HG03139 (cell line): ENCODE measurements around the gene PRAMEF1.
"Not testable (repeated sequence)": the region's sequence is repeated elsewhere in the genome, so short reads cannot be mapped to it uniquely, and the experiment has no call there.

Experiments
- ATAC-seq: cut with Tn5 transposase; IDR thresholded peaks from one replicate; pipeline ENCODE4 v1.9.1; 2021; ENCODE audit not compliant: unreplicated experiment

The PRAMEF1 gene, protein sequence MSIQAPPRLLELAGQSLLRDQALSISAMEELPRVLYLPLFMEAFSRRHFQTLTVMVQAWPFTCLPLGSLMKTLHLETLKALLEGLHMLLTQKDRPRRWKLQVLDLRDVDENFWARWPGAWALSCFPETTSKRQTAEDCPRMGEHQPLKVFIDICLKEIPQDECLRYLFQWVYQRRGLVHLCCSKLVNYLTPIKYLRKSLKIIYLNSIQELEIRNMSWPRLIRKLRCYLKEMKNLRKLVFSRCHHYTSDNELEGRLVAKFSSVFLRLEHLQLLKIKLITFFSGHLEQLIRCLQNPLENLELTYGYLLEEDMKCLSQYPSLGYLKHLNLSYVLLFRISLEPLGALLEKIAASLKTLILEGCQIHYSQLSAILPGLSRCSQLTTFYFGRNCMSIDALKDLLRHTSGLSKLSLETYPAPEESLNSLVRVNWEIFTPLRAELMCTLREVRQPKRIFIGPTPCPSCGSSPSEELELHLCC

DNA sequence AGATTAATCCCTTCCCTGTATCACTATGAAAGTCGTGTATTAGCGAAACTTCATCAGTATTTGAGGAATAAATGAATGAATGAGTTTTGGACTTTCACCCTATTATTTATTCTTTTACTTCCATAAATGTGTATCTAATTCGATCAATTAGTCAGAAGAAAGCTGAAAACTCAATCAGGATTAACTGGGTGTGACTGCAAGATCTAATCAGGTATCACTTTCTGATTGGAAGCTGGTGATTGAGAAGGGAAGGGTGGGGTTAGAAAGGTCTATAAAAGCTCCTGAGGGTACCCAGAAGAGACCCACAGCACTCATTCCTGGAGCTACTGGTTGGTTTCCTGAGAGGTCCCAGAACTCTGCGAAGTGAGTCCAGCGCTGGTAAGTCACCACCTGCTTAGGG is at the start of gene PRAMEF1:
Gene PRAMEF1, plus strand, starts transcription at position 301 of the 400 bp plus-strand sequence. CDS start 1,831 bp downstream, outside the sequence.
- not testable (repeated sequence) for ATAC-seq

DNA sequence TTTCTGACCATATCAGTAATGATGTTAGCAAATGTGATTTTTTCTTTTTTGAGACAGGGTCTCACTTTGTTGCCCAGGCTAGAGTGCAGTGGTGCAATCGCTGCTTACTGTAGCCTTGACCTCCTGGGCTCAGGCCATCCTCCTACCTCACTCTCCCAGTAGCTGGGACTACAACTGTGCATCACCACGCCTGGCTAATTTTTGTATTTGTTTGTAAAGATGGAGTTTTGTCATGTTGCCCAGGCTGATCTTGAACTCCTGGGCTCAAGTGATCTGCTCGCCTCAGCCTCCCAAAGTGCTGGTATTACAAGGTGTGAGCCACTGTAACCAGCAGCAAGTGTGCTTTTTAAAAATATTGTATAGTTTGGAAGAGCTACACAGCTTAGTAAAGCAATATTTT is 49.3 kb upstream of the PRAMEF1 start:
- ATAC-seq = no peak

DNA sequence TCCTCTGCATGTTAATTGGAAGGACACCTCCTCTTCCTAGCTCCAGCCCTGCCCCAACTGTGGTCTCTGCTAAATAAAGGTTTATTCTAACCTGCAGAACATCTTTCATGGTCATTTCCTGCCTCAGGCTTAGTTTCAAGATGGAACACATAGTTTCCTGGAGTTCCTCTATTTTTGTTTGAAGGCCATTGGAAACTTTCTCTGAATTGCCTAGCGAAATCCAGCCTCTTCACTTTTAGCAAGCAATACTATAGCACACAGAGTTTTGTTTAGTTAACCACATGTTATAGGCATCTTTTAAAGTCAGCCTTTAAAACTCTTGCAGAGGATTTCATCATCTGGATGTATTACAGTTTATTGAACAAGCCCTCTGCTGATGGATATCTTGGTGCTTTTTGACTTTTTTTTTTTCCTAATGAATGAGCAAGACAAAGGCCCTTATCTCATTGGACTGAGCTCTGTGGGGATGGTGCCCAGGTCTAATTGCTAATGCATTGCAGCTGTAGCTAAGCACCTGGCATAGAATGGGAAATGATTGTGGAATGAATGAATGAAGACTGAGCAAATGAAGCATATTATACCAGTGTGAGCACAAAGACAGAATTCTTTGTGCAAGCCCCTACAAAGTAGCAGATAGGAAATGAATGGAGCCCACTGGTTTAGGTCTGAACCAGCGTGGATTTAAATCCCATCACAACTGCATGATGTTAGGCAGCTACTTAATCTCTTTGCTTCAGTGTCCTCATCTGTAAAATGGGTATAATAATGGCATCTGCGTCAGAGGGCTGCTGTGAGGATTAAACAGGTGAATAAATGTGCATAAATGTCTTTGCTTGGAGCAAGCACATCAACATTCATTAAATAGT is 45.8 kb upstream of the PRAMEF1 start:
- no peak for ATAC-seq

DNA sequence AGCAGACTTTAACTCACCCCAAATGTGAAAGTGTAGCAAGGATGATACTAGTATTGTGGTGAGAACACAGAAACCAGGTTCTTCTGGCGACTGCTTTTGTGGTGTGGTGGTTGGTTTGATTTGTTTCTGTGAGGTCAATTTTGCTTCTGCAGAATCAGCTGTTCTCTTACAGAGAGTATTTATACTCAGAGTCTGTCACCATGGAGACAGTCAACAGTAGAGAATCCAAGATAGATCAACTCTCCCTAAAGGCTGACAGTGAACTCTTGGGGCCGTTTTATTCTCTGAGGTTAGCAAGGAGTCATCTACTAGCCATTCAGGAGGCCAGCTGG is 45.2 kb upstream of the PRAMEF1 start, which contains the start of gene CFAP107:
Gene CFAP107, plus strand, starts transcription at position 209 of the 332 bp plus-strand sequence. CDS start 231 bp downstream, outside the sequence.
- ATAC-seq = no peak

DNA sequence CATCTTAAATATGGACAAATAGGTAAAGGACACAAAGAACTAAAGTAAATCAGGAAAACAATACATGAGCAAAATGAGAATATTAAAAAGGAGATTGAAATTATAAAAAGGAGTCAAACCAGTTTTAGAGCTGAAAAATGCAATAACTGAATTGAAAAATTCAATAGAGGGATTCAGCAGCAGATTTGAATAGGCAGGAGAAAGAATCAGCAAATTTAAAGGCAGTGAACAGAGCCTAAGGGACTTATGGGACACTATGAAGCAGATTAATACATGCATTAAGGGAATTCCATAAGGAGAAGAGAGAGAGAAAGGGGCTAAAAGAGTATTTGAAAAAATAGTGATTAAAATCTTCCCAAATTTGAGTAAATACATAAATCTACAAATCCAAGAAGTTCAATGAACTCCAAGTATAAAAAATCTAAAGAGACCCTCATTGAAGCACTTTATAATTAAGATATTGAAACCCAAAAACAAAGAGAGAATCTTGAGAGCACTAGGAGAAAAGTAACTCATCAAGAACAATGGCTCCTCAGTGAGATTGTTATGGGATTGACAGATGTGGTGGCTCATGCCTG is 42.3 kb upstream of the PRAMEF1 start:
- no peak for ATAC-seq

DNA sequence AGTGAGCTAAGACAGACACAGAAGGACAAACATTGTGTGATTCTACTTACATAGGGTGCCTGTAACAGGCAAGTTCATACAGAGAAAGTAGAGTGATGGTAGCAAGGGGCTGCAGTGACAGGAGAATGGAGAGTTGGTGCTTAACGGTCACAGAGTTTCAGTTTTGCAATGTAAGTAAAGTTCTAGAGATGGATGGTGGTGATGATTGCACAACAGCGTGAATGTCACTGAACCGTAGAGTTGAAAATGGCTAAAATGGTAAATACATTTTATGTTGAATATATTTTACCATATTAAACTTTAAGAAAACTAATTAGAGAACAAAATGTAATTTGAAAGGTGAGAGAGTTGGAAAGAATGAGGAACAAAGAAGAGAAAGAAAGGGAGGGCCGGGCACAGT is 36.5 kb upstream of the PRAMEF1 start:
- no peak for ATAC-seq

DNA sequence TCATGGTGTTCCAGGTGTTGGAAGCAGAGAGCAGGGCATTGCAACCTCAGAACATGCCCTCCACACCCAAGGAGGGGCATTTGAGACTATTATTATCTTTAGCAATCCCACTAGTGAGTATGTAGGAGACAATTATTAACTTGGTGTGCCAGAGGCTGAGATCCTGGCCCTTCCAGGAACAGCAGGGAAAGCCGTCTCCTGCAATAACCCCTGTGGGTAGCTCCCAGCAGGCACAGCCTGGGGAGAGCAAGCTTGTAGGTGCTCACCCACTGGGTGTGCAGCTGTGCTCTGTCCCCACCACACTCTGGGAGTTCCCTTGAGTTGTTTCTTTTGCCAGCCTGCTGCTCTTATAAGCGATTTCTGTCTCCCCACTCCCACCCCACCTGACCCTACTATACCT is 34.9 kb upstream of the PRAMEF1 start:
- ATAC-seq = no peak

DNA sequence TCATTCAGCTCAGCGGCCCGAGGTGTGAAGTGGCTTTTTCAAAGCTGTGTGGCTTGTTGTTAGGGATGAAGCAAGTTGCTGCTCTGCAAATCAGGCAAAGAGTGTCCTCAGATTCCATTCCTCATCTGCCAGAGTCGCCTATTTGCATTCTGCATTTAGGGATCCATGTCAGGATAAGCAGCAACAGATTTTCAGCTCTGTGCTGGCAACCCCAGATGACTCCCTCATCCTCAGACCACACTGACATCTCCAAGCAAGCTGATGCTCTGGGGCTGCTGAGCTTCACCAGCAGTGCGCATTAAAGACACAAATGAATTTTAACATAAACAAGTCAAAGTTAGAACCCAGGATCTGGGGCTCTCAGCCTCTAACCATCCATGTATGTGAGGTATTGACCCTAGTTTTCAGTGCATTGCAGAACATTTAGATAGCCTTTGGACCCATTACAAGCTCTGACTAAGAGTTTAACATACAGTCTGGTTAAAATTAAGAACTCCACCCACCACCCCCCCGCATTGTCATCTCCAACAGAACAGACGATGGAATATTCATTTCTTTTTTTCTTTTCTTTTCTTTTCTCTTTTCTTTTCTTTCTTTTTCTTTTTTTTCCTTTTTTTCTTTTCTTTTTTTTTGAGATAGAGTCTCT is 34.3 kb upstream of the PRAMEF1 start:
- ATAC-seq = no peak

DNA sequence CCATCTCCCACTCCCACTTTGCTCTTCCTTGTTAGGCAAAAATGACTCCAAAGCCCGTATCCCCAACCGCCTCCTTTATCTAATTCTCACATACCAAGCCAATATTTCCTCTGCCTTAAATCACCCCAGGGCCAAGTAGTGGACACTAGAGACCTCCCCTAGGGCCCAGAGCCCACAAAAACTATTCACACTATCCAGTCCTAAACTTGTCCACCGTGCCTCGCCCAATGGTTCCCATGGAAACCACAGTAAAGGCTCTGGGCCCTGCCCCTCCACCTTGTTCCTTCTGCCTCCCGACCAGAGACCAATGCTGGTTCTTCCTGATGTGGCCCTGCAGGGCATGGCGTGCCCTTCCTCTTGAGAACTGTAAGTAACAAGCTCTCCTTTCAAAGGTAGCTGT is 33.4 kb upstream of the PRAMEF1 start:
- no peak for ATAC-seq

DNA sequence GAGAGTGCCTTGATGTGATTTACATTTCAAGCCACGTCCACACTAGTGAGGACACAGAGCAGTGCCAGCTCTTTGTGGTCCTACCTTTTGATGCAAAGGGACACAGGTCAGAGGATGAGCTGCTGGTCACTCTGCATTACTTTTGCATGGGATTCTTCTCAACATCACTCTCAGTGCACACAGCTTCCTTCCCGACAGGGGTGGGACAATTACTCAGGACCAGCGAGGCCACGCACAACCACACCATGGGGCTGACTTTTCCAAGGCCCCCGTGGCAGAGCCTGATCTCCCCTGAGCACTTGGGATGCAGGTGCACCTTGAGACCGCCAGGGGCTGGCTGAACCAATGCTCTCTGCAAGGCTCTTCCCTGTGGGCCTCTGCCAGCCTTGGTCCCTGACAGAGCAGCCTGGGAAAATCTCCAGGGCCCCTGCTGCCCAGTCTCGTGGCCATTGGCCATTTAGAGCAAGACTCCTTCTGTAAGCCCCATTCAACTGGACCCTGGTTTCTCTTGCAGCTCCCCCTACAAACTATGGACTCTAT is 30.9 kb upstream of the PRAMEF1 start:
- ATAC-seq = no peak

DNA sequence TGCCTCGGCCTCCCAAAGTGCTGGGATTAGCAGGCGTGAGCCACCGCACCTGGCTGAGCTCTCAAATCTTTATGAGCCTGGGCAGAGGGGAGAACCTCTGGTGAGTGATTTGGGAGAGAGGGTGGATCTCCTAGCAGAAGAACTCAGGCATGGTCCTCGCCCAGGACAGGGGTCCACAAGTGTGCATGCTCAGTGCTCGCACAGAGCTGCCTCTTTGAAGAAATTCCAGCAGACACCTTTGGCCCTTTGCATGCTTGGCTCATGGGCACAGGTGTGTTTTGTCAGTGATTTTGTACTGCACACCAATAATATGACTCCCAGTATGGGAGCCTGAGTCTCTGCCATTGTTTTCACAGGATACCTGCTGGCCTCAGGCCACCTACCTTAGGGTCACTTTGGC is 29.4 kb upstream of the PRAMEF1 start:
- no peak for ATAC-seq

DNA sequence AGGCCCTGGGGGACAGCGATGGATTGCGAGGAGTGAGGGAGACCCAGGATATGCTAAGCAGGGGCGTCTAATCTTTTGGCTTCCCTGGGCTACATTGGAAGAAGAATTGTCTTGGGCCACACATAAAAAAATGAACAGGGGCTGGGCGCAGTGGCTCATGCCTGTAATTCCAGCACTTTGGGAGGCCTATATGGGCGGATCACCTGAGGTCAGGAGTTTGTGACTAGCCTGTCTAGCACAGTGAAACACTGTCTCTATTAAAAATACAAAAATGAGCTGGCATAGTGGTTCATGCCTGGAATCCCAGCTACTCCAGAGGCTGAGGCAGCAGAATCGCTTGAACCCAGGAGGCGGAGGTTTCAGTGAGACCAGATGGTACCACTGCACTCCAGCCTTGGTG is 28.4 kb upstream of the PRAMEF1 start:
- ATAC-seq = no peak

DNA sequence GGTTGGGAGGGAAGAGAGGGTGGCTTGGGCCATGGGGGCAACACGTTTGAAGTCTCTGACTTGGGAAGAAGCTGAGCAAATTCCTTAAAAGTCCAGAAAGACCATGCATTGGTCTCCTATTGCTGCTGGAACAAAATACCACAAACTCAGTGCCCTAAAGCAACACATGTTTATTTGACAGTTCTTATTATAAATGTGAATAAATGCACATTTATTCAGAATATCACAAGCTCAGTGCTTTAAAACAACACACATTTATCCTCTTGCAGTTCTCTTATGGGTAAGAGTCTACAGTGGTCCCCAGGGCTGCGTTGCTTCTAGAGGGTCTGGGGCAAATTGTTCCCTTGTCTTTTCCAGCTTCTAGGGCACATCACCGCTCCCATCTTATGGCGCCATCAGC is 27.7 kb upstream of the PRAMEF1 start:
- no peak for ATAC-seq

DNA sequence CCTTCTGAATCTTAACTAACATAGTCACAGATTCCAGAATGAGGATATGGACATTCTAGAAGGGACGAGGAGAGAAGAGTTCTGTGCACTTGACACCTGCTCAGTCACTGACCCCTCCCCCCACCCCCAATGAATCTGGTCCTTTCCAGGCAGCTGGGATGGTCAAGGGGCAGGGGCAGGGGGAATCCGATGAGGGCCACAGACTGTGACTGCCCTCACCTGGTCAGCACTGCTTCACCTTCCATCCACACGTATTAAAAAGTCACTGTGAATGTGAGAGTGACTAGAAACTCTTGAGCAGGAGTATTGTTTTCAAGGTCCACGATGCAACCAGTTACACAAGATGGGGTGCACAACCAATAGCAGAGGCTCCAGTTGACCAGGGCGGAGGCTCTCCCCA is 27.2 kb upstream of the PRAMEF1 start:
- no peak for ATAC-seq

DNA sequence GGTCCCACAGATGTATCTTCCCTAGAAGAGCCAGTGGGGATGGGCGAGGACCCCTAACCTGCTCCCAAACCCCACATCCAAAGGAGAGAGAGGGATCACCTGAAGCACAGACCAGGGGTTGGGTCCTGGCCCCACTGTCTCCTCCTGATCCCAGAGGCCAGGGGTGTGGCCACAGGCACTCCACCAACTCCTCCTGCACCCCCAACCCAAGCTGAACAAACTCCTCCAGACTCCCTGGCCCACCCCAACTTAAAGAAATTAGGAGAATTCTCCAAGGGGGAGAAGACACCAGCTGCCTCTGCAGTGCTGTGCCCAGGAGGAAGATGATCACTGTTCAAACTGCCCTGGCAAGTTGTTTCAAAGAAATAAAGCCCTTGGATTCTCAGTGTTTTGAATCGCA is 22.2 kb upstream of the PRAMEF1 start:
- no peak for ATAC-seq

DNA sequence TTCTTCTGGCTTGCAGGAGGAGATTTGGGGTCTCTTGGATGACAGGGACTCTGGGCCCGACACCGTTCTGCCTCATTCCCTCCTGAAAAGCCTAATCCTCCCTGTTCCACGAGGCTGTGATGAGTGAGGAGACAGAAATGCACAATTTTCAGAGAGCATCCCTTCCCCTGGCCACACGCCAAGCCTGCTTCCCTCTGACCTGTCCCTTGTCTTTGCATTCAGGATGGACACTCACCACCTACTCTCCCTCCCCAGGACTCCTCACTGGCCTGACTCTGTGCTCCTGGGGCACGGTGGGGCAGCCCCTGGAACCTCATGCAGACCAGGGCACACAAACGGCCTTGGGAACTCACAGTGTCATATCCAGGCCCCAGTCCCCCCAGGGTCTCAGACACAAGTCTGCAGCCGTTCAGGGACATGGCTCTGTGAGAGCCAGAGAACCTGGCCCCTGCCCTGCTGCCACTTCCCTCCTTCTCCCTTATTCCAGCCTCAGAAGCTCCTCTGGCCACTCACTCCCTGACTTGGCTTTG is 21.2 kb upstream of the PRAMEF1 start:
- ATAC-seq = no peak

DNA sequence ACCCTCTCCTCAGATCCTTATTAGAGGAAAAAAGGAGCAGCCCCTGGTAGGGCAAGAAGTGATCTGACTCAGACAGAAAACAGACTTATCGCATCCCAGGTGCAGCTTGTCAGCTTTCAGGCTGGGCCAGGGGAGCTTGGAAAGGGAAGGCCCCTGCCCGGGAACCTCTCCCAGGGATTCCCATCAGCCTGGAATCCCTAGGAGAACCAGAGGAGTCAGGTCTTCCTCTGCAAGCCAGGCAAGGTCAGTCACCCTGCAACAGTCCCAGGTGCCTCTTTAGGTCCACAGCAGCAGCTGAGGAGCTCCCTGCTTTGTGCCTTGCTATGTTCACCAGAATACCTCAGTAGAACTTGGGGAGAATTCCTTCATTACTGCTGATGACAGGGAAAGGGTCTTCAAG is 20.6 kb upstream of the PRAMEF1 start:
- ATAC-seq = no peak

DNA sequence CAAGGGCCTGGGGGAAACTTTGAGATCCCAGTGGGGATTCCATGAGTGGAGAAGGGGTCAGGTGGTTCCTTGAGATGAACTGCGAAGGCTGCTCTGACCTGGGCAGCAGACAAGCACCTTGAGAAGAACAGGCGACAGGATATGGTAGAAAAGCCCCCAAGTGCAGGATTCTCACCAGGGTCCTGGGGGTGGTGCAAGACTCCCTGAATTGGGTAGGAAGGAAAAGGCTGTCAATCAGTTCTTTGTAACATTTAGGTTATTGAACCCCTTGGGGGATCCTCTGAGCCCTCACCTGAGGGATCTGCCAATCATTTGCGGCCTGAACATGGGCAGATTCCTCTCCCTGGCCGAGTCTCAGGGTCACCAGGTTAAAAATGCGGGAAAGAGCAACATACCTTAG is 20.0 kb upstream of the PRAMEF1 start:
- ATAC-seq = no peak

DNA sequence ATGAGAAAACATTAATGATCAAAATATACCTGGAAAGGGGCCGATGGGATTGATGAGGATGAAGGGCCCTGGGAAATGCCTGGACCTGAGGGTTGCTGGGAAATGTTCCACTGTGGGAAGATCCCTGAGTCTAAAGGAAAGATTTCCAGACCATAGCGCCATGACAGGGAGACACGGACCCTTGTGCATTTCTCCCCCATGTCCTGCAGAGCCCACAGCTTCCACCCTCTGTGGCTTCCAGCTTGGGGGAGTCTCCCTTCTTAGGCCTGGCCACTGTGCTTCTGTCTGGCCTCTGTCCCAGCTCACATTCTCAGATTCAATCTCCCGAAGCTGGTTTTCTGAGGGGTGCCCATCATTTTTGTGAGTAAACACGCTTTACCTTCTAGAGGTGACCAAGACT is 18.7 kb upstream of the PRAMEF1 start:
- no peak for ATAC-seq

DNA sequence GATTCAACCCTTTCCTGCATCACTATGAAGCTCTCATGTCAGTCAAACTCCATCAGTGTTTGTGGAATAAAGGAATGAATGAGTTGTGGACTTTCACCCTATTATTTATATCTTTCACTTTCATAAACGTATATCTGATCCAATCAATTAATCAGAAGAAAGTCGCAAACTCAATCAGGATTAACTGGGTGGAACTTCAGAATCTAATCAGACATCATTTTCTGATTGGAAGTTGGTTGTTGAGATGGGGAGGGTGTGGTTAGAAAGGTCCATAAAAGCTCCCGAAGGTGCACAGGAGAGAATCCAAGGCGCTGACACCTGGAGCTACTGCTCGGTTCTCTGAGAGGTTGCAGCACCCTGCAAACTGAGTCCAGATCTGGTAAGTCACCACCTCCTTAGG is 17.8 kb upstream of the PRAMEF1 start, which contains the start of gene PRAMEF12:
Gene PRAMEF12, plus strand, starts transcription at position 301 of the 400 bp plus-strand sequence. CDS start 1,130 bp downstream, outside the sequence.
- ATAC-seq = no peak
